ENCODE measurements around the gene MAPK1.
"Not testable (repeated sequence)": the region's sequence is repeated elsewhere in the genome, so short reads cannot be mapped to it uniquely, and the experiment has no call there.

- not testable (repeated sequence) for TF ChIP-seq POLR2A (conservative IDR thresholded peaks at IDR 0.05); ZNF121 (CRISPR knock-in tag; conservative IDR thresholded peaks at IDR 0.05); RAD21 (CRISPR knock-in tag; conservative IDR thresholded peaks at IDR 0.05 in 1 of 2, IDR thresholded peaks at IDR 0.05 in 1 of 2); FOSL1 (tag; conservative IDR thresholded peaks at IDR 0.05)
Observed at GRCh38 chr22:21824962-21825361, 42.5 kb downstream of the MAPK1 start.
